Fibroblast of lung (primary cell): ENCODE data around the gene POGLUT2.

Experiments
- CTCF ChIP-seq, 2 donors: IDR thresholded peaks in 1 of 2; conservative IDR thresholded peaks in 1 of 2; 1 replicate in 1 of 2; 2 replicates in 1 of 2; pipeline ENCODE4 v1.5.1; 2011 to 2012; ENCODE audit warnings: low read length in 2 of 2, control low read depth in 1 of 2, inconsistent platforms in 1 of 2, low read depth in 1 of 2, mild to moderate bottlenecking in 1 of 2
- EZH2 ChIP-seq: IDR thresholded peaks from 2 replicates; pipeline ENCODE4 v1.5.1; 2012; ENCODE audit warnings: low read length, control low read depth, mild to moderate bottlenecking; ENCODE audit errors: missing control alignments

GRCh38 chr13:102774214-102774568, 24.6 kb downstream of the POGLUT2 start:
- TF ChIP-seq EZH2 = no peak
- no peak for TF ChIP-seq CTCF (conservative IDR thresholded peaks at IDR 0.05 in 1 of 2, IDR thresholded peaks at IDR 0.05 in 1 of 2; ENCODE audit: low read depth in 1 of 2, low read length in 2 of 2)
